H1 (cell line): ENCODE results near the gene ASTN2. TPM values are rescaled to one million over a fixed set of nuclear protein-coding genes. Genes with fewer than 3 reads are reported as not detected.

Source experiments
- CTCF ChIA-PET: fragments of 300-600 bp; sonication (Branson Sonifier 250); formaldehyde crosslinking; loops from one replicate; lab custom pipeline; 2021; ENCODE audit not compliant: partially characterized antibody; lab: Charles Lee
- POLR2A ChIA-PET: fragments of 300-600 bp; sonication (Branson Sonifier 250); formaldehyde crosslinking; loops from one replicate; lab custom pipeline; 2021; ENCODE audit warnings: inconsistent platforms; ENCODE audit not compliant: partially characterized antibody; lab: Charles Lee
- DNase-seq, 2 experiments: peaks; one replicate each; pipeline versions ENCODE4 v3.0.0 to v3.0.0-alpha.2; 2010 to 2022; ENCODE audit warnings: low spot score in 2 of 2, low read depth in 1 of 2, mixed read lengths in 1 of 2
- FAIRE-seq: peaks from 2 replicates; lab custom pipeline; 2011; peaks lifted over from hg19 to GRCh38; lab: Jason Lieb, UNC
- H2AFZ ChIP-seq: 2 replicates; pipeline ENCODE4 v1.8.1; 2012; ENCODE audit warnings: low read length, inconsistent platforms
- H2AK5ac ChIP-seq: 2 replicates; pipeline ENCODE4 v1.6.1; 2013; ENCODE audit warnings: low read depth, low read length
- H2BK120ac ChIP-seq: replicated peaks from 2 replicates; pipeline ENCODE3; 2013; ENCODE audit warnings: low read depth, low read length, inconsistent platforms
- H2BK12ac ChIP-seq: 2 replicates; pipeline ENCODE4 v1.6.1; 2013; ENCODE audit warnings: low read depth, low read length
- H2BK15ac ChIP-seq: 2 replicates; pipeline ENCODE4 v1.6.1; 2013; ENCODE audit warnings: low read length
- H2BK20ac ChIP-seq: 2 replicates; pipeline ENCODE4 v1.6.1; 2013; ENCODE audit warnings: low read length
- H2BK5ac ChIP-seq: 2 replicates; pipeline ENCODE4 v1.6.1; 2013; ENCODE audit warnings: low read depth, low read length
- H3K14ac ChIP-seq: 2 replicates; pipeline ENCODE4 v1.6.1; 2013; ENCODE audit warnings: inconsistent platforms; ENCODE audit not compliant: insufficient read length
- H3K18ac ChIP-seq: 2 replicates; pipeline ENCODE4 v1.6.1; 2013; ENCODE audit warnings: low read length; ENCODE audit errors: extremely low read depth
- H3K23ac ChIP-seq: 2 replicates; pipeline ENCODE4 v1.6.1; 2013; ENCODE audit warnings: inconsistent platforms; ENCODE audit not compliant: insufficient read length
- H3K23me2 ChIP-seq: 2 replicates; pipeline ENCODE4 v1.6.1; 2013; ENCODE audit warnings: low read depth, low read length
- H3K27ac ChIP-seq: 2 replicates; pipeline ENCODE4 v1.6.1; 2011; ENCODE audit warnings: low read depth, low read length, inconsistent platforms
- H3K27me3 ChIP-seq, 4 experiments: replicated peaks in 1 of 4; 1 replicate in 1 of 4; 2 replicates in 3 of 4; pipeline versions ENCODE4 v1.6.1 to v1.8.1; 2011 to 2013; ENCODE audit warnings: low read length in 3 of 4, mild to moderate bottlenecking in 3 of 4, inconsistent platforms in 2 of 4, mixed read lengths in 2 of 4, moderate library complexity in 1 of 4; ENCODE audit not compliant: control insufficient read depth in 3 of 4, insufficient read depth in 3 of 4; ENCODE audit errors: extremely low read depth in 1 of 4
- H3K36me3 ChIP-seq, 4 experiments: 2 replicates each; pipeline versions ENCODE4 v1.6.1 to v1.8.1; 2011 to 2013; ENCODE audit warnings: mild to moderate bottlenecking in 4 of 4, low read length in 3 of 4, moderate library complexity in 2 of 4, control low read depth in 1 of 4, inconsistent platforms in 1 of 4; ENCODE audit not compliant: insufficient read depth in 4 of 4, control insufficient read depth in 2 of 4
- H3K4ac ChIP-seq: replicated peaks from 2 replicates; pipeline ENCODE3; 2013; ENCODE audit warnings: low read length, low read depth, mixed read lengths, inconsistent platforms; ENCODE audit not compliant: insufficient read length
- H3K4me1 ChIP-seq, 4 experiments: replicated peaks in 1 of 4; 1 replicate in 1 of 4; 2 replicates in 3 of 4; pipeline versions ENCODE4 v1.6.1 to v1.8.1; 2011 to 2013; ENCODE audit warnings: low read length in 3 of 4, inconsistent platforms in 2 of 4, mixed read lengths in 1 of 4; ENCODE audit not compliant: insufficient read depth in 4 of 4, control insufficient read depth in 3 of 4
- H3K4me2 ChIP-seq, 2 experiments: 2 replicates each; pipeline versions ENCODE4 v1.6.1 to v1.8.1; 2011 to 2013; ENCODE audit warnings: low read depth in 2 of 2, low read length in 2 of 2, control low read depth in 1 of 2, inconsistent platforms in 1 of 2, mild to moderate bottlenecking in 1 of 2; ENCODE audit not compliant: insufficient read depth in 1 of 2
- H3K4me3 ChIP-seq, 4 experiments: fragments of 200-600, 300-600 bp in 1 of 4; sonication (generic), shearing (Covaris generic), sonication (Bioruptor Twin) in 1 of 4; 2 replicates each; pipeline versions ENCODE4 v1.5.1 to v1.8.1; 2011 to 2016; ENCODE audit warnings: low read length in 4 of 4, low read depth in 3 of 4, control low read depth in 2 of 4, inconsistent platforms in 2 of 4, mild to moderate bottlenecking in 2 of 4, mixed read lengths in 1 of 4, moderate library complexity in 1 of 4; ENCODE audit not compliant: insufficient read depth in 2 of 4; ENCODE audit errors: extremely low read depth in 1 of 4
- H3K56ac ChIP-seq: replicated peaks from 2 replicates; pipeline ENCODE3; 2013; ENCODE audit warnings: low read depth, mild to moderate bottlenecking, mixed read lengths, low read length, inconsistent platforms; ENCODE audit not compliant: insufficient read length
- H3K79me1 ChIP-seq: 2 replicates; pipeline ENCODE4 v1.6.1; 2013; ENCODE audit warnings: low read depth, low read length, control low read depth
- H3K79me2 ChIP-seq, 2 experiments: 2 replicates each; pipeline versions ENCODE4 v1.6.1 to v1.8.1; 2012 to 2013; ENCODE audit warnings: low read length in 2 of 2, mild to moderate bottlenecking in 2 of 2, inconsistent platforms in 1 of 2; ENCODE audit not compliant: insufficient read depth in 2 of 2, control insufficient read depth in 1 of 2
- H3K9ac ChIP-seq, 4 experiments: replicated peaks in 1 of 4; 1 replicate in 1 of 4; 2 replicates in 3 of 4; pipeline versions ENCODE4 v1.6.1 to v1.8.1; 2011 to 2013; ENCODE audit warnings: low read depth in 3 of 4, low read length in 3 of 4, control low read depth in 2 of 4, mild to moderate bottlenecking in 2 of 4, moderate library complexity in 2 of 4, inconsistent platforms in 1 of 4; ENCODE audit errors: extremely low read depth in 1 of 4
- H3K9me3 ChIP-seq, 2 experiments: 2 replicates each; pipeline versions ENCODE4 v1.6.1 to v1.8.1; 2012 to 2013; ENCODE audit warnings: mild to moderate bottlenecking in 2 of 2, moderate library complexity in 2 of 2, control low read depth in 1 of 2, inconsistent platforms in 1 of 2, low read depth in 1 of 2, low read length in 1 of 2, mixed read lengths in 1 of 2; ENCODE audit not compliant: insufficient read depth in 2 of 2
- H4K20me1 ChIP-seq, 2 experiments: replicated peaks in 1 of 2; 2 replicates each; pipeline versions ENCODE3 to v1.8.1; 2011 to 2013; ENCODE audit warnings: inconsistent platforms in 2 of 2, low read length in 2 of 2, mild to moderate bottlenecking in 1 of 2; ENCODE audit not compliant: insufficient read depth in 2 of 2, control insufficient read depth in 1 of 2
- H4K5ac ChIP-seq: 2 replicates; pipeline ENCODE4 v1.6.1; 2013; ENCODE audit warnings: low read length, low read depth, mixed read lengths, inconsistent platforms; ENCODE audit not compliant: insufficient read length
- H4K8ac ChIP-seq: 2 replicates; pipeline ENCODE4 v1.8.0; 2013; ENCODE audit warnings: mild to moderate bottlenecking, moderate library complexity, low read length, inconsistent platforms; ENCODE audit not compliant: insufficient read depth; ENCODE audit errors: extremely low read depth
- H4K91ac ChIP-seq: replicated peaks from 2 replicates; pipeline ENCODE3; 2013; ENCODE audit warnings: low read length, mixed read lengths, inconsistent platforms; ENCODE audit not compliant: insufficient read length
- FOSL1 ChIP-seq: IDR thresholded peaks from 2 replicates; pipeline ENCODE4 v1.6.1; 2011; ENCODE audit warnings: mild to moderate bottlenecking, low read depth, low read length, moderate library complexity; ENCODE audit not compliant: insufficient read depth
- POLR2AphosphoS5 ChIP-seq: IDR thresholded peaks from 2 replicates; pipeline ENCODE4 v1.6.1; 2011; ENCODE audit warnings: low read depth, low read length
- SP1 ChIP-seq: IDR thresholded peaks from 2 replicates; pipeline ENCODE4 v1.6.1; 2011; ENCODE audit warnings: low read depth, low read length
- WGBS, 2 experiments: shearing (Covaris generic) in 1 of 2; methylation state at CpG; one replicate each; pipeline versions ENCODE4 v1.1.6 to v1.1.7; 2013 to 2015; ENCODE audit warnings: low lambda C conversion rate in 2 of 2, mixed read lengths in 2 of 2, inconsistent platforms in 1 of 2, low coverage in 1 of 2, missing lambda C conversion rate in 1 of 2; ENCODE audit not compliant: insufficient replicate concordance in 2 of 2, insufficient coverage in 1 of 2, insufficient read length in 1 of 2; ENCODE audit errors: extremely low coverage in 1 of 2, missing lambda C conversion rate in 1 of 2; 5-methylcytosine and 5-hydroxymethylcytosine counted together
- polyA plus RNA-seq, 7 experiments: library from polyadenylated mRNA; depleted of rRNA in 3 of 7; stranded (reverse) in 5 of 7; unstranded in 2 of 7; fragments of >200 nt in 5 of 7; fragments of 200-250 nt in 2 of 7; gene quantifications; 1 replicate in 5 of 7; 2 replicates in 1 of 7; 4 replicates in 1 of 7; pipeline versions ENCODE4 v1.2.1 to v1.2.3, GENCODE V29; 2011 to 2013; ENCODE audit warnings: missing spikeins in 2 of 7, mixed read lengths in 2 of 7
- total RNA-seq: library from RNA; stranded (reverse); fragmentation: NEBNext Ultra II Directional; extraction: Animal tissue kit (Norgen Biotek cat#: 25700); gene quantifications from 2 replicates; pipeline ENCODE4 v1.2.1, GENCODE V29; 2021

Gene ASTN2
- total and polyA plus RNA-seq, 2 of the 8 experiments (the other 6 are each of a cell fraction or from before 2014, with no cell fraction given), result 8.2 to 13.7 TPM

- no peak overlapping the region for H3K4me3 ChIP-seq
- DNase-seq, result no peak
- H3K9ac ChIP-seq, result no peak overlapping the region
- no peaks in the 10 kb centered on the region for H3K9me3 ChIP-seq
- H4K20me1 ChIP-seq, result peaks cover 0 to 2% of the 10 kb centered on the region in 2 experiments
- no peak overlapping the region for H3K23ac ChIP-seq
- no peak overlapping the region for H2BK15ac ChIP-seq
- no peak overlapping the region for H4K5ac ChIP-seq
- POLR2A ChIA-PET, result no interaction called here
- H3K27ac ChIP-seq, result no peak overlapping the region
- H2BK120ac ChIP-seq, result no peak overlapping the region
- H3K27me3 ChIP-seq, result no peaks in the 10 kb centered on the region
- FAIRE-seq, result no peak
- H3K36me3 ChIP-seq, result no peaks in the 10 kb centered on the region
- H3K56ac ChIP-seq, result no peak overlapping the region
- 83% methylated on average over 2 of the region's 2 CpGs; no CpG with 5 or more reads in 1 of the 2 experiments for WGBS, 2 experiments
- TF ChIP-seq SP1 (no peak), FOSL1 (no peak), POLR2AphosphoS5 (no peak)
- no peak overlapping the region for H2AFZ ChIP-seq
- no peak overlapping the region for H3K4ac ChIP-seq
- H2BK5ac ChIP-seq, result no peak overlapping the region
- no peak overlapping the region for H3K18ac ChIP-seq
- H2BK20ac ChIP-seq, result no peak overlapping the region
- CTCF ChIA-PET, result no interaction called here
- no peak overlapping the region for H2BK12ac ChIP-seq
- H3K4me2 ChIP-seq, result no peak overlapping the region
- no peak overlapping the region for H2AK5ac ChIP-seq
- no peak overlapping the region for H4K91ac ChIP-seq
- H3K4me1 ChIP-seq, result no peaks in the 10 kb centered on the region
- H3K14ac ChIP-seq, result no peak overlapping the region
- H4K8ac ChIP-seq, result no peak overlapping the region
- no peaks in the 10 kb centered on the region for H3K79me1 ChIP-seq
- no peaks in the 10 kb centered on the region for H3K23me2 ChIP-seq
- H3K79me2 ChIP-seq, result no peaks in the 10 kb centered on the region
Observed at GRCh38 chr9:116409129-116409528, 1005.7 kb downstream of the ASTN2 start.
